Measurements from ENCODE around the gene TRIM51. TPM values are rescaled to one million over a fixed set of nuclear protein-coding genes. Genes with fewer than 3 reads are reported as not detected.
"Not testable (repeated sequence)": the region's sequence is repeated elsewhere in the genome, so short reads cannot be mapped to it uniquely, and the experiment has no call there.

Gene TRIM51
- total and polyA plus RNA-seq, 2 of the 4 experiments (the other 2 are of a cell fraction) = not detected

GRCh38 chr11:55872731-55873130 is 10.4 kb upstream of the TRIM51 start:
- H2AK5ac ChIP-seq (ENCODE audit: low read depth, low read length) = not testable (repeated sequence)

GRCh38 chr11:55873146-55873545 is 10.0 kb upstream of the TRIM51 start:
- H3K56ac ChIP-seq (ENCODE audit: extremely low read depth, insufficient read depth, low read length); H3K27ac ChIP-seq (ENCODE audit: insufficient read depth, low read length): not testable (repeated sequence)

More at GRCh38 chr11:55872731-55873130, 10.4 kb upstream of the TRIM51 start:
- H3K36me3 ChIP-seq (ENCODE audit: control insufficient read depth, insufficient read depth, low read length); H3K27me3 ChIP-seq (ENCODE audit: control insufficient read depth, insufficient read depth, low read length); H4K5ac ChIP-seq (ENCODE audit: low read depth, low read length); H3K4me1 ChIP-seq (ENCODE audit: control insufficient read depth, insufficient read depth, low read length); H4K20me1 ChIP-seq (ENCODE audit: insufficient read depth, low read length); BruUV-seq (replicated peaks); H3K9ac ChIP-seq (ENCODE audit: low read depth, low read length); POLR2A ChIA-PET (ENCODE audit: unreplicated experiment); CTCF ChIA-PET; in situ Hi-C loops (cut with MboI; ENCODE audit: low sequenced_read_pairs); H3K27ac ChIP-seq (ENCODE audit: insufficient read depth, low read length); H2BK120ac ChIP-seq (ENCODE audit: low read depth, low read length); H2BK20ac ChIP-seq (ENCODE audit: low read depth, low read length); H3K4ac ChIP-seq (ENCODE audit: low read depth, low read length); H3K4me2 ChIP-seq (ENCODE audit: low read depth, low read length); H3K18ac ChIP-seq (ENCODE audit: low read depth, low read length); H2BK5ac ChIP-seq (ENCODE audit: low read depth, low read length, poor library complexity, severe bottlenecking); H3K9me3 ChIP-seq (ENCODE audit: control insufficient read depth, insufficient read depth, low read length); H3K4me3 ChIP-seq (ENCODE audit: insufficient read depth, low read depth, low read length); H4K91ac ChIP-seq (ENCODE audit: insufficient read depth, low read depth, low read length); H2BK15ac ChIP-seq (ENCODE audit: low read depth, low read length); H2AK9ac ChIP-seq (replicated peaks; ENCODE audit: low read depth, low read length, poor library complexity); DNase-seq; H2AFZ ChIP-seq (replicated peaks; ENCODE audit: low read length, poor library complexity); H3K14ac ChIP-seq (replicated peaks; ENCODE audit: low read depth, low read length); ATAC-seq (ENCODE audit: low read depth); dilution Hi-C loops (cut with HindIII; ENCODE audit: low sequenced_read_pairs, unreplicated experiment); H4K8ac ChIP-seq (ENCODE audit: low read depth in 2 of 2, low read length in 2 of 2); H3K9me1 ChIP-seq (ENCODE audit: insufficient read depth, low read length); H3K56ac ChIP-seq (ENCODE audit: extremely low read depth, insufficient read depth, low read length); H3K79me1 ChIP-seq (ENCODE audit: low read depth in 1 of 2, low read length in 2 of 2); intact Hi-C loops (cut with micrococcal nuclease); H3K23ac ChIP-seq (ENCODE audit: low read depth, low read length): not testable (repeated sequence)
- WGBS, 2 experiments (ENCODE audit: extremely low coverage in 2 of 2, insufficient read length in 1 of 2) = 32% methylated on average over 15 of the region's 33 CpGs; no CpG with 5 or more reads in 1 of the 2 experiments

More at GRCh38 chr11:55873146-55873545, 10.0 kb upstream of the TRIM51 start:
- H4K5ac ChIP-seq (ENCODE audit: low read depth, low read length); H4K20me1 ChIP-seq (ENCODE audit: insufficient read depth, low read length); H2BK120ac ChIP-seq (ENCODE audit: low read depth, low read length); H3K36me3 ChIP-seq (ENCODE audit: control insufficient read depth, insufficient read depth, low read length); H2BK5ac ChIP-seq (ENCODE audit: low read depth, low read length, poor library complexity, severe bottlenecking); H2AK5ac ChIP-seq (ENCODE audit: low read depth, low read length); H3K4me1 ChIP-seq (ENCODE audit: control insufficient read depth, insufficient read depth, low read length); H4K91ac ChIP-seq (ENCODE audit: insufficient read depth, low read depth, low read length); CTCF ChIA-PET; BruUV-seq (replicated peaks); in situ Hi-C loops (cut with MboI; ENCODE audit: low sequenced_read_pairs); H3K4ac ChIP-seq (ENCODE audit: low read depth, low read length); H3K9me1 ChIP-seq (ENCODE audit: insufficient read depth, low read length); H2AFZ ChIP-seq (replicated peaks; ENCODE audit: low read length, poor library complexity); H3K9me3 ChIP-seq (ENCODE audit: control insufficient read depth, insufficient read depth, low read length); H3K23ac ChIP-seq (ENCODE audit: low read depth, low read length); H3K4me2 ChIP-seq (ENCODE audit: low read depth, low read length); H3K14ac ChIP-seq (replicated peaks; ENCODE audit: low read depth, low read length); H3K79me1 ChIP-seq (ENCODE audit: low read depth in 1 of 2, low read length in 2 of 2); DNase-seq; H2AK9ac ChIP-seq (replicated peaks; ENCODE audit: low read depth, low read length, poor library complexity); H4K8ac ChIP-seq (ENCODE audit: low read depth in 2 of 2, low read length in 2 of 2); H3K4me3 ChIP-seq (ENCODE audit: insufficient read depth, low read depth, low read length); dilution Hi-C loops (cut with HindIII; ENCODE audit: low sequenced_read_pairs, unreplicated experiment); POLR2A ChIA-PET (ENCODE audit: unreplicated experiment); intact Hi-C loops (cut with micrococcal nuclease); H3K9ac ChIP-seq (ENCODE audit: low read depth, low read length); ATAC-seq (ENCODE audit: low read depth); H3K27me3 ChIP-seq (ENCODE audit: control insufficient read depth, insufficient read depth, low read length); H2BK20ac ChIP-seq (ENCODE audit: low read depth, low read length); H3K18ac ChIP-seq (ENCODE audit: low read depth, low read length); H2BK15ac ChIP-seq (ENCODE audit: low read depth, low read length): not testable (repeated sequence)
- 52% methylated on average over 19 of the region's 34 CpGs; no CpG with 5 or more reads in 1 of the 2 experiments for WGBS, 2 experiments (ENCODE audit: extremely low coverage in 2 of 2, insufficient read length in 1 of 2)
